Endothelial cell (in vitro differentiated cells): ENCODE results near the gene SLC22A8. TPM values are rescaled to one million over a fixed set of nuclear protein-coding genes. Genes with fewer than 3 reads are reported as not detected.

ENCODE experiments used
- DNase-seq: peaks from one replicate; pipeline ENCODE4 v3.0.0; 2021; ENCODE audit warnings: low spot score
- H3K27ac Mint-ChIP-seq: one replicate; pipeline ENCODE4 v1.8.0; 2021; ENCODE audit warnings: mixed read lengths, inconsistent platforms; ENCODE audit not compliant: unreplicated experiment
- H3K27me3 Mint-ChIP-seq: one replicate; pipeline ENCODE4 v1.8.0; 2021; ENCODE audit warnings: mild to moderate bottlenecking, moderate library complexity, mixed read lengths, inconsistent platforms; ENCODE audit not compliant: unreplicated experiment
- H3K36me3 Mint-ChIP-seq: one replicate; pipeline ENCODE4 v1.8.0; 2021; ENCODE audit warnings: mild to moderate bottlenecking, low read depth, mixed read lengths, inconsistent platforms; ENCODE audit not compliant: unreplicated experiment
- H3K4me1 Mint-ChIP-seq: one replicate; pipeline ENCODE4 v1.8.0; 2021; ENCODE audit warnings: mild to moderate bottlenecking, mixed read lengths, inconsistent platforms; ENCODE audit not compliant: unreplicated experiment
- H3K4me3 Mint-ChIP-seq: one replicate; pipeline ENCODE4 v1.8.0; 2021; ENCODE audit warnings: mild to moderate bottlenecking, mixed read lengths, inconsistent platforms; ENCODE audit not compliant: unreplicated experiment
- H3K9me3 Mint-ChIP-seq: one replicate; pipeline ENCODE4 v1.8.0; 2021; ENCODE audit warnings: mixed read lengths, inconsistent platforms; ENCODE audit not compliant: unreplicated experiment
- CTCF ChIP-seq: fragments of 200-600 bp; sonication (generic); IDR thresholded peaks from one replicate; pipeline ENCODE4 v1.5.0; 2021; ENCODE audit warnings: antibody characterized with exemption; ENCODE audit not compliant: unreplicated experiment
- total RNA-seq: library from RNA; stranded (reverse); fragmentation: NEBNext Ultra II Directional; extraction: Animal tissue kit (Norgen Biotek cat#: 25700); gene quantifications from one replicate; pipeline ENCODE4 v1.2.1, GENCODE V29; 2021; ENCODE audit not compliant: unreplicated experiment

Gene SLC22A8
- total RNA-seq, 1 donor from 2014 or later = not detected

GRCh38 chr11:63014408-63015055 is 1.1 kb downstream of the SLC22A8 start:
- Mint-ChIP-seq H3K4me1 (no peaks in the 10 kb centered on the region), H3K4me3 (no peak overlapping the region), H3K27ac (no peak overlapping the region), H3K36me3 (peaks cover 6% of the 10 kb centered on the region), H3K9me3 (no peaks in the 10 kb centered on the region), H3K27me3 (peaks cover 15% of the 10 kb centered on the region)
- DNase-seq = no peak
- TF ChIP-seq CTCF = no peak

- no peak for TF ChIP-seq CTCF
- DNase-seq = no peak
- H3K4me1 Mint-ChIP-seq = no peaks in the 10 kb centered on the region
- H3K27ac Mint-ChIP-seq = no peak overlapping the region
- H3K9me3 Mint-ChIP-seq = no peaks in the 10 kb centered on the region
- no peak overlapping the region for H3K4me3 Mint-ChIP-seq
- H3K36me3 Mint-ChIP-seq = peaks cover 6% of the 10 kb centered on the region
- H3K27me3 Mint-ChIP-seq = peaks cover 12% of the 10 kb centered on the region
Observed at GRCh38 chr11:63012839-63013238, 2.8 kb downstream of the SLC22A8 start.

GRCh38 chr11:63012430-63012829 is 3.2 kb downstream of the SLC22A8 start:
- Mint-ChIP-seq H3K9me3 (no peaks in the 10 kb centered on the region), H3K27ac (peak overlapping the region; percentile 48), H3K27me3 (peaks cover 10% of the 10 kb centered on the region), H3K4me3 (no peak overlapping the region), H3K4me1 (no peaks in the 10 kb centered on the region), H3K36me3 (peaks cover 6% of the 10 kb centered on the region)
- TF ChIP-seq CTCF = no peak
- no peak for DNase-seq

GRCh38 chr11:63010934-63011439 is 4.7 kb downstream of the SLC22A8 start:
- Mint-ChIP-seq H3K4me3 (no peak overlapping the region), H3K36me3 (peaks cover 6% of the 10 kb centered on the region), H3K4me1 (no peaks in the 10 kb centered on the region), H3K27ac (no peak overlapping the region), H3K9me3 (no peaks in the 10 kb centered on the region), H3K27me3 (peaks cover 8% of the 10 kb centered on the region)
- no peak for TF ChIP-seq CTCF
- no peak for DNase-seq

- TF ChIP-seq CTCF = no peak
- Mint-ChIP-seq H3K4me1 (no peaks in the 10 kb centered on the region), H3K36me3 (peaks cover 3% of the 10 kb centered on the region), H3K27me3 (peaks cover 5% of the 10 kb centered on the region), H3K4me3 (no peak overlapping the region), H3K9me3 (no peaks in the 10 kb centered on the region), H3K27ac (no peak overlapping the region)
- no peak for DNase-seq
Observed at GRCh38 chr11:63007920-63008319, 7.7 kb downstream of the SLC22A8 start.
